Measurements from ENCODE around the gene ACOT6. TPM values are rescaled to one million over a fixed set of nuclear protein-coding genes. Genes with fewer than 3 reads are reported as not detected.
A peak's percentile ranks its signal among the peaks of the same experiment; 100 is the strongest.
"Not testable (repeated sequence)": the region's sequence is repeated elsewhere in the genome, so short reads cannot be mapped to it uniquely, and the experiment has no call there.

The ACOT6 gene
- polyA plus RNA-seq, 4 donors, result 0.04 to 0.54 TPM; not detected in 2

- peaks cover 0 to 20% (median 0%) of the 10 kb centered on the region in 3 donors for H3K36me3 ChIP-seq (ENCODE audit: control insufficient read depth in 3 of 3, insufficient read depth in 2 of 3, low read depth in 1 of 3, low read length in 3 of 3)
- DNase-seq, result peak; percentile 89 to 96
- 0 to 1% (median 0%) methylated on average over 43 to 83 of the region's 83 CpGs for WGBS, 3 donors
- peaks cover 0 to 15% (median 11%) of the 10 kb centered on the region in 3 donors for H3K4me1 ChIP-seq (ENCODE audit: control insufficient read depth in 3 of 3, insufficient read depth in 2 of 3, low read depth in 1 of 3, low read length in 2 of 3)
- H3K4me3 ChIP-seq (ENCODE audit: low read depth in 1 of 3, low read length in 3 of 3), result peak within 1 kb of the TSS; percentile 60 to 78 (median 78)
- H3K27ac ChIP-seq (ENCODE audit: low read depth in 1 of 3, low read length in 2 of 3), result peak within 1 kb of the TSS; percentile 96 to 98 (median 97)
- FAIRE-seq; H3K9me3 ChIP-seq (ENCODE audit: control insufficient read depth in 2 of 2, insufficient read depth in 1 of 2, low read depth in 1 of 2, low read length in 1 of 2); H3K27me3 ChIP-seq (ENCODE audit: control insufficient read depth in 3 of 3, insufficient read depth in 3 of 3, low read length in 3 of 3): not testable (repeated sequence)
These were observed 42.9 kb upstream of the ACOT6 start, which contains the start of gene ACOT2 for GRCh38 chr14:73569185-73569958. Gene ACOT2, plus strand, starts transcription at chr14:73569213. Its CDS starts 28 bp downstream, at chr14:73569241.

GRCh38 chr14:73570913-73571312 is 41.4 kb upstream of the ACOT6 start:
- H3K36me3 ChIP-seq (ENCODE audit: control insufficient read depth in 3 of 3, insufficient read depth in 2 of 3, low read depth in 1 of 3, low read length in 3 of 3), result peaks cover 0 to 16% (median 0%) of the 10 kb centered on the region in 3 donors
- not testable (repeated sequence) for H3K27me3 ChIP-seq (ENCODE audit: control insufficient read depth in 3 of 3, insufficient read depth in 3 of 3, low read length in 3 of 3); FAIRE-seq; H3K27ac ChIP-seq (ENCODE audit: low read depth in 1 of 3, low read length in 2 of 3); H3K9me3 ChIP-seq (ENCODE audit: control insufficient read depth in 2 of 2, insufficient read depth in 1 of 2, low read depth in 1 of 2, low read length in 1 of 2); H3K4me3 ChIP-seq (ENCODE audit: low read depth in 1 of 3, low read length in 3 of 3)
- H3K4me1 ChIP-seq (ENCODE audit: control insufficient read depth in 3 of 3, insufficient read depth in 2 of 3, low read depth in 1 of 3, low read length in 2 of 3), result peaks cover 0 to 15% (median 11%) of the 10 kb centered on the region in 3 donors
- 14 to 42% (median 28%) methylated on average over 8 of the region's 8 CpGs for WGBS, 3 donors
- DNase-seq, result peak; percentile 49 to 58

GRCh38 chr14:73573034-73573433 is 39.3 kb upstream of the ACOT6 start:
- H3K4me1 ChIP-seq (ENCODE audit: control insufficient read depth in 3 of 3, insufficient read depth in 2 of 3, low read depth in 1 of 3, low read length in 2 of 3); FAIRE-seq; H3K9me3 ChIP-seq (ENCODE audit: control insufficient read depth in 2 of 2, insufficient read depth in 1 of 2, low read depth in 1 of 2, low read length in 1 of 2); H3K27ac ChIP-seq (ENCODE audit: low read depth in 1 of 3, low read length in 2 of 3); H3K27me3 ChIP-seq (ENCODE audit: control insufficient read depth in 3 of 3, insufficient read depth in 3 of 3, low read length in 3 of 3); DNase-seq; H3K4me3 ChIP-seq (ENCODE audit: low read depth in 1 of 3, low read length in 3 of 3): not testable (repeated sequence)
- H3K36me3 ChIP-seq (ENCODE audit: control insufficient read depth in 3 of 3, insufficient read depth in 2 of 3, low read depth in 1 of 3, low read length in 3 of 3), result peaks cover 0 to 24% (median 2%) of the 10 kb centered on the region in 3 donors
- WGBS, 3 donors, result 70 to 77% (median 74%) methylated on average over 5 of the region's 5 CpGs

GRCh38 chr14:73573740-73574139 is 38.6 kb upstream of the ACOT6 start:
- H3K27me3 ChIP-seq (ENCODE audit: control insufficient read depth in 3 of 3, insufficient read depth in 3 of 3, low read length in 3 of 3); FAIRE-seq; H3K4me3 ChIP-seq (ENCODE audit: low read depth in 1 of 3, low read length in 3 of 3); H3K9me3 ChIP-seq (ENCODE audit: control insufficient read depth in 2 of 2, insufficient read depth in 1 of 2, low read depth in 1 of 2, low read length in 1 of 2); H3K4me1 ChIP-seq (ENCODE audit: control insufficient read depth in 3 of 3, insufficient read depth in 2 of 3, low read depth in 1 of 3, low read length in 2 of 3); DNase-seq; H3K27ac ChIP-seq (ENCODE audit: low read depth in 1 of 3, low read length in 2 of 3): not testable (repeated sequence)
- peaks cover 0 to 31% (median 2%) of the 10 kb centered on the region in 3 donors for H3K36me3 ChIP-seq (ENCODE audit: control insufficient read depth in 3 of 3, insufficient read depth in 2 of 3, low read depth in 1 of 3, low read length in 3 of 3)
- WGBS, 3 donors, result 86 to 94% (median 91%) methylated on average over 4 of the region's 4 CpGs

GRCh38 chr14:73574251-73574650 is 38.1 kb upstream of the ACOT6 start:
- WGBS, 3 donors, result 93 to 96% (median 96%) methylated on average over 7 of the region's 7 CpGs

GRCh38 chr14:73576391-73576790 is 35.9 kb upstream of the ACOT6 start:
- H3K9me3 ChIP-seq (ENCODE audit: control insufficient read depth in 2 of 2, insufficient read depth in 1 of 2, low read depth in 1 of 2, low read length in 1 of 2), result no peaks in the 10 kb centered on the region
- no peak for FAIRE-seq
- no peak overlapping the region for H3K4me3 ChIP-seq (ENCODE audit: low read depth in 1 of 3, low read length in 3 of 3)
- no peak for DNase-seq
- no peak overlapping the region for H3K27ac ChIP-seq (ENCODE audit: low read depth in 1 of 3, low read length in 2 of 3)
- H3K36me3 ChIP-seq (ENCODE audit: control insufficient read depth in 3 of 3, insufficient read depth in 2 of 3, low read depth in 1 of 3, low read length in 3 of 3), result peaks cover 0 to 42% (median 2%) of the 10 kb centered on the region in 3 donors
- H3K4me1 ChIP-seq (ENCODE audit: control insufficient read depth in 3 of 3, insufficient read depth in 2 of 3, low read depth in 1 of 3, low read length in 2 of 3), result no peaks in the 10 kb centered on the region
- H3K27me3 ChIP-seq (ENCODE audit: control insufficient read depth in 3 of 3, insufficient read depth in 3 of 3, low read length in 3 of 3), result no peaks in the 10 kb centered on the region
- WGBS, 3 donors, result 86 to 94% (median 91%) methylated on average over 3 of the region's 3 CpGs

More at GRCh38 chr14:73574251-73574650, 38.1 kb upstream of the ACOT6 start:
- FAIRE-seq; H3K4me3 ChIP-seq (ENCODE audit: low read depth in 1 of 3, low read length in 3 of 3); H3K4me1 ChIP-seq (ENCODE audit: control insufficient read depth in 3 of 3, insufficient read depth in 2 of 3, low read depth in 1 of 3, low read length in 2 of 3); DNase-seq; H3K9me3 ChIP-seq (ENCODE audit: control insufficient read depth in 2 of 2, insufficient read depth in 1 of 2, low read depth in 1 of 2, low read length in 1 of 2); H3K27ac ChIP-seq (ENCODE audit: low read depth in 1 of 3, low read length in 2 of 3); H3K27me3 ChIP-seq (ENCODE audit: control insufficient read depth in 3 of 3, insufficient read depth in 3 of 3, low read length in 3 of 3): not testable (repeated sequence)
- H3K36me3 ChIP-seq (ENCODE audit: control insufficient read depth in 3 of 3, insufficient read depth in 2 of 3, low read depth in 1 of 3, low read length in 3 of 3), result peaks cover 0 to 36% (median 2%) of the 10 kb centered on the region in 3 donors

GRCh38 chr14:73577214-73577613 is 35.1 kb upstream of the ACOT6 start:
- H3K27ac ChIP-seq (ENCODE audit: low read depth in 1 of 3, low read length in 2 of 3); FAIRE-seq; H3K4me1 ChIP-seq (ENCODE audit: control insufficient read depth in 3 of 3, insufficient read depth in 2 of 3, low read depth in 1 of 3, low read length in 2 of 3); H3K9me3 ChIP-seq (ENCODE audit: control insufficient read depth in 2 of 2, insufficient read depth in 1 of 2, low read depth in 1 of 2, low read length in 1 of 2); H3K27me3 ChIP-seq (ENCODE audit: control insufficient read depth in 3 of 3, insufficient read depth in 3 of 3, low read length in 3 of 3); DNase-seq; H3K4me3 ChIP-seq (ENCODE audit: low read depth in 1 of 3, low read length in 3 of 3): not testable (repeated sequence)
- WGBS, 3 donors, result 98 to 100% (median 100%) methylated on average over 1 to 2 of the region's 2 CpGs
- peaks cover 0 to 42% (median 2%) of the 10 kb centered on the region in 3 donors for H3K36me3 ChIP-seq (ENCODE audit: control insufficient read depth in 3 of 3, insufficient read depth in 2 of 3, low read depth in 1 of 3, low read length in 3 of 3)

GRCh38 chr14:73582102-73582979 is 30.0 kb upstream of the ACOT6 start:
- FAIRE-seq; H3K9me3 ChIP-seq (ENCODE audit: control insufficient read depth in 2 of 2, insufficient read depth in 1 of 2, low read depth in 1 of 2, low read length in 1 of 2): not testable (repeated sequence)
- 80 to 85% (median 82%) methylated on average over 10 of the region's 11 CpGs for WGBS, 3 donors

More at GRCh38 chr14:73582102-73582979, 30.0 kb upstream of the ACOT6 start:
- not testable (repeated sequence) for H3K4me1 ChIP-seq (ENCODE audit: control insufficient read depth in 3 of 3, insufficient read depth in 2 of 3, low read depth in 1 of 3, low read length in 2 of 3); H3K27me3 ChIP-seq (ENCODE audit: control insufficient read depth in 3 of 3, insufficient read depth in 3 of 3, low read length in 3 of 3); H3K27ac ChIP-seq (ENCODE audit: low read depth in 1 of 3, low read length in 2 of 3); H3K4me3 ChIP-seq (ENCODE audit: low read depth in 1 of 3, low read length in 3 of 3)
- peak in 1 of 2 donors; percentile 41 for DNase-seq
- peaks cover 0 to 27% (median 2%) of the 10 kb centered on the region in 3 donors for H3K36me3 ChIP-seq (ENCODE audit: control insufficient read depth in 3 of 3, insufficient read depth in 2 of 3, low read depth in 1 of 3, low read length in 3 of 3)
